HEK293 (cell line): Measurements from ENCODE around the gene ARL14.

Source experiments
- CTCF ChIA-PET: fragments of 350-600 bp; formaldehyde crosslinking; extraction: SDS; loops from one replicate; lab custom pipeline; 2021; ENCODE audit warnings: antibody characterized with exemption; lab: Yijun Ruan, JAX
- POLR2A ChIA-PET: fragments of 300-600 bp; formaldehyde crosslinking; extraction: SDS; loops from one replicate; lab custom pipeline; 2020; ENCODE audit warnings: antibody characterized with exemption, inconsistent platforms; lab: Yijun Ruan, JAX
- H3K27ac ChIP-seq: fragments of 200-500 bp; sonication (Bioruptor generic); 2 replicates; pipeline ENCODE4 v1.5.1; 2014; ENCODE audit warnings: low read depth, low read length, control low read depth, inconsistent platforms; ENCODE audit errors: extremely low read depth
- H3K36me3 ChIP-seq, 2 experiments: fragments of 200-500 bp in 1 of 2; sonication (Bioruptor generic) in 1 of 2; 1 replicate in 1 of 2; 2 replicates in 1 of 2; pipeline ENCODE4 v1.5.1; 2014 to 2017; ENCODE audit warnings: inconsistent platforms in 2 of 2, low read length in 2 of 2; ENCODE audit not compliant: control insufficient read depth in 2 of 2, insufficient read depth in 1 of 2
- H3K4me1 ChIP-seq: fragments of 200-500 bp; sonication (Bioruptor generic); 2 replicates; pipeline ENCODE4 v1.5.1; 2014; ENCODE audit warnings: mild to moderate bottlenecking, low read length, inconsistent platforms; ENCODE audit not compliant: control insufficient read depth, insufficient read depth
- H3K4me3 ChIP-seq: 2 replicates; pipeline ENCODE4 v1.5.1; 2011; ENCODE audit warnings: low read depth, mild to moderate bottlenecking, control low read depth, low read length, moderate library complexity
- H3K9me3 ChIP-seq: fragments of 200-500 bp; sonication (Bioruptor generic); 2 replicates; pipeline ENCODE4 v1.5.1; 2014; ENCODE audit warnings: low read depth, low read length, inconsistent platforms; ENCODE audit not compliant: control insufficient read depth, insufficient read depth
- HOXA7 ChIP-seq: sonication (generic); formaldehyde crosslinking; IDR thresholded peaks from 2 replicates; pipeline ENCODE4 v1.8.1; 2022; ENCODE audit warnings: missing genetic modification reagents, borderline replicate concordance
- HOXC10 ChIP-seq: sonication (generic); formaldehyde crosslinking; IDR thresholded peaks from 2 replicates; pipeline ENCODE4 v1.8.1; 2023; ENCODE audit warnings: mild to moderate bottlenecking, missing genetic modification reagents
- ZBTB17 ChIP-seq: fragments of 450-650 bp; formaldehyde crosslinking; IDR thresholded peaks from 2 replicates; pipeline ENCODE4 v1.5.1; 2016; ENCODE audit warnings: missing biosample characterization, missing genetic modification characterization
- ZBTB7A ChIP-seq: fragments of 450-650 bp; formaldehyde crosslinking; IDR thresholded peaks from 2 replicates; pipeline ENCODE4 v1.5.1; 2016; ENCODE audit warnings: low read depth, missing biosample characterization, missing genetic modification characterization
- ZNF10 ChIP-seq: fragments of 450-650 bp; formaldehyde crosslinking; IDR thresholded peaks from 2 replicates; pipeline ENCODE4 v1.5.1; 2017; ENCODE audit warnings: missing biosample characterization, missing genetic modification characterization
- ZNF138 ChIP-seq: fragments of 450-650 bp; formaldehyde crosslinking; IDR thresholded peaks from 2 replicates; pipeline ENCODE4 v1.5.1; 2016; ENCODE audit warnings: missing biosample characterization, missing genetic modification characterization, borderline replicate concordance
- ZNF157 ChIP-seq: fragments of 450-650 bp; formaldehyde crosslinking; IDR thresholded peaks from 2 replicates; pipeline ENCODE4 v1.5.1; 2016; ENCODE audit warnings: missing biosample characterization, missing genetic modification characterization
- ZNF23 ChIP-seq: fragments of 450-650 bp; formaldehyde crosslinking; IDR thresholded peaks from 2 replicates; pipeline ENCODE4 v1.5.1; 2016; ENCODE audit warnings: missing biosample characterization, missing genetic modification characterization, borderline replicate concordance
- ZNF24 ChIP-seq: fragments of 450-650 bp; formaldehyde crosslinking; IDR thresholded peaks from 2 replicates; pipeline ENCODE4 v1.5.1; 2016; ENCODE audit warnings: missing biosample characterization, missing genetic modification characterization
- ZNF248 ChIP-seq: fragments of 450-650 bp; formaldehyde crosslinking; IDR thresholded peaks from 2 replicates; pipeline ENCODE4 v1.5.1; 2017; ENCODE audit warnings: missing biosample characterization, missing genetic modification characterization
- ZNF26 ChIP-seq: fragments of 450-650 bp; formaldehyde crosslinking; IDR thresholded peaks from 2 replicates; pipeline ENCODE4 v1.5.1; 2016; ENCODE audit warnings: missing biosample characterization, missing genetic modification characterization
- ZNF426 ChIP-seq: fragments of 450-650 bp; formaldehyde crosslinking; IDR thresholded peaks from 2 replicates; pipeline ENCODE4 v1.5.1; 2017; ENCODE audit warnings: missing biosample characterization, missing genetic modification characterization, mild to moderate bottlenecking, inconsistent platforms, moderate library complexity
- ZNF571 ChIP-seq: fragments of 450-650 bp; formaldehyde crosslinking; IDR thresholded peaks from 2 replicates; pipeline ENCODE4 v1.5.0; 2017; ENCODE audit warnings: missing biosample characterization, missing genetic modification characterization
- ZNF585B ChIP-seq: fragments of 450-650 bp; formaldehyde crosslinking; IDR thresholded peaks from 2 replicates; pipeline ENCODE4 v1.5.1; 2016; ENCODE audit warnings: missing biosample characterization, missing genetic modification characterization
- ZNF600 ChIP-seq: fragments of 450-650 bp; formaldehyde crosslinking; IDR thresholded peaks from 2 replicates; pipeline ENCODE4 v1.5.1; 2016; ENCODE audit warnings: missing biosample characterization, missing genetic modification characterization
- ZNF664 ChIP-seq: fragments of 450-650 bp; formaldehyde crosslinking; IDR thresholded peaks from 2 replicates; pipeline ENCODE4 v1.5.1; 2016; ENCODE audit warnings: missing biosample characterization, missing genetic modification characterization
- ZNF670 ChIP-seq: fragments of 450-650 bp; formaldehyde crosslinking; IDR thresholded peaks from 2 replicates; pipeline ENCODE4 v1.5.1; 2016; ENCODE audit warnings: missing biosample characterization, missing genetic modification characterization, low read depth
- ZNF677 ChIP-seq: fragments of 450-650 bp; IDR thresholded peaks from 2 replicates; pipeline ENCODE4 v1.5.0; 2018; ENCODE audit warnings: missing biosample characterization, mild to moderate bottlenecking, missing genetic modification characterization, moderate library complexity
- ZNF701 ChIP-seq: fragments of 450-650 bp; formaldehyde crosslinking; IDR thresholded peaks from 2 replicates; pipeline ENCODE4 v1.5.1; 2016; ENCODE audit warnings: missing biosample characterization, missing genetic modification characterization
- ZNF76 ChIP-seq: fragments of 450-650 bp; formaldehyde crosslinking; IDR thresholded peaks from 2 replicates; pipeline ENCODE4; 2016; ENCODE audit warnings: low read depth, missing biosample characterization, missing genetic modification characterization, borderline replicate concordance
- ZSCAN30 ChIP-seq: fragments of 450-650 bp; IDR thresholded peaks from 2 replicates; pipeline ENCODE4 v1.5.1; 2018; ENCODE audit warnings: missing biosample characterization, mild to moderate bottlenecking, missing genetic modification characterization, moderate library complexity
- TF ChIP-seq, protein P1 (sequence below): fragments of 450-650 bp; formaldehyde crosslinking; IDR thresholded peaks from 2 replicates; pipeline ENCODE4 v1.5.1; 2016; ENCODE audit warnings: missing biosample characterization, missing genetic modification characterization
- TF ChIP-seq, protein P2 (sequence below): fragments of 450-650 bp; formaldehyde crosslinking; IDR thresholded peaks from 2 replicates; pipeline ENCODE4 v1.5.1; 2017; ENCODE audit warnings: missing biosample characterization, missing genetic modification characterization
- TF ChIP-seq, protein P3 (sequence below): IDR thresholded peaks from 2 replicates; pipeline ENCODE4 v1.6.1; 2011; ENCODE audit warnings: mild to moderate bottlenecking, low read depth, low read length, borderline replicate concordance
- TF ChIP-seq, protein P4 (sequence below): sonication (generic); formaldehyde crosslinking; IDR thresholded peaks from 2 replicates; pipeline ENCODE4 v1.8.1; 2022; ENCODE audit warnings: mild to moderate bottlenecking, moderate library complexity, missing genetic modification reagents
- TF ChIP-seq, protein P5 (sequence below): fragments of 450-650 bp; formaldehyde crosslinking; IDR thresholded peaks from 2 replicates; pipeline ENCODE4 v1.5.1; 2016; ENCODE audit warnings: missing biosample characterization, missing genetic modification characterization

Gene ARL14

DNA sequence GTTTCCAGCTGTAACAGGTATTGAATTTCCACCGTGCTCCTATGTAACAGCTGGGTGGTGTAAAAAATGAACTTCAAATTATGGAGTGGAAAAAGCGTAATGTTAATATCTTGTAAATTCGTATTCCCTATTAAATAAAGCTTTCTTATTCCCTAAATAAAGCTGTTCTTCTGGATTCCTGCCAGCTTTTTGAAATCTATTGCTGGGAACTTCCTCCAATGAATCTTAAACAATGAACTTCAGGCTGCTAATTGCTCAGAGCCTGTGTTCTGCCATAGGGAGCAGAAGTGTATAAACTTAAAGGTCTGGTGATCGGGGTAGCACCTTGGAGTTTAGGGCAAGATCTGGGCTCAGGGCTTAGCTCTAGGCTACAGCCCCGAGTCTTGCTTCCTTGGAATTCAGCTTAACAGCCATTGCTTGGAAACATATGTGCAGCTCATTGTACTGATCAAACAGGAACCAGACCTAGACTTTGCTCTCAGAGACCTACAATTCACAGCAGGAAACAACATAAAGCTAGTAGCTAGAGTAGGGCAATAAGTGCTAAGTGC is 1.4 kb downstream of the ARL14 start:
- Histone ChIP-seq H3K4me1 (peaks cover 4% of the 10 kb centered on the region), H3K9me3 (no peaks in the 10 kb centered on the region), H3K36me3 (no peaks in the 10 kb centered on the region), H3K27ac (no peak overlapping the region), H3K4me3 (no peak overlapping the region)
- CTCF ChIA-PET: interaction anchor here (0.6 to 1.5 kb wide), 3 partner anchors 9 to 274 kb away, joined by 3 to 11 read pairs (median 5); no protein-coding TSS in a partner anchor
- POLR2A ChIA-PET: interaction anchor here (1.5 kb wide), 1 partner anchor 13 kb away, joined by 3 read pairs; no protein-coding TSS in a partner anchor
- TF ChIP-seq ZNF670 (tag by site-specific recombination) (no peak), ZBTB17 (peak; percentile 45; the same call in 1 of the 2 replicates), ZNF138 (no peak), ZNF600 (tag by site-specific recombination) (peak; percentile 57; the same call in 1 of the 2 replicates), HOXC10 (CRISPR knock-in tag) (no peak), HOXA7 (CRISPR knock-in tag) (no peak), ZNF10 (no peak), ZNF677 (tag by site-specific recombination) (no peak), ZNF23 (tag by site-specific recombination) (no peak), ZBTB7A (tag by site-specific recombination) (no peak), ZNF585B (tag by site-specific recombination) (no peak)
- TF ChIP-seq, protein P1, sequence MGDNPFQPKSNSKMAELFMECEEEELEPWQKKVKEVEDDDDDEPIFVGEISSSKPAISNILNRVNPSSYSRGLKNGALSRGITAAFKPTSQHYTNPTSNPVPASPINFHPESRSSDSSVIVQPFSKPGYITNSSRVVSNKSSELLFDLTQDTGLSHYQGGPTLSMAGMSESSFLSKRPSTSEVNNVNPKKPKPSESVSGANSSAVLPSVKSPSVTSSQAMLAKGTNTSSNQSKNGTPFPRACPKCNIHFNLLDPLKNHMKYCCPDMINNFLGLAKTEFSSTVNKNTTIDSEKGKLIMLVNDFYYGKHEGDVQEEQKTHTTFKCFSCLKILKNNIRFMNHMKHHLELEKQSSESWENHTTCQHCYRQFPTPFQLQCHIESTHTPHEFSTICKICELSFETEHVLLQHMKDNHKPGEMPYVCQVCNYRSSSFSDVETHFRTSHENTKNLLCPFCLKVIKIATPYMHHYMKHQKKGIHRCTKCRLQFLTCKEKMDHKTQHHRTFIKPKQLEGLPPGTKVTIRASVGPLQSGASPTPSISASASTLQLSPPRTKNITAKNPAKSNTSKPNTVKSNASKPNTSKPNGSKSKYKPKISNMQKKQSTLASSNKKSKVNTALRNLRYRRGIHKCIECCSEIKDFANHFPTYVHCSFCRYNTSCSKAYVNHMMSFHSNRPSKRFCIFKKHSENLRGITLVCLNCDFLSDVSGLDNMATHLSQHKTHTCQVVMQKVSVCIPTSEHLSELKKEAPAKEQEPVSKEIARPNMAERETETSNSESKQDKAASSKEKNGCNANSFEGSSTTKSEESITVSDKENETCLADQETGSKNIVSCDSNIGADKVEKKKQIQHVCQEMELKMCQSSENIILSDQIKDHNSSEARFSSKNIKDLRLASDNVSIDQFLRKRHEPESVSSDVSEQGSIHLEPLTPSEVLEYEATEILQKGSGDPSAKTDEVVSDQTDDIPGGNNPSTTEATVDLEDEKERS (tag by site-specific recombination): no peak
- TF ChIP-seq, protein P2, sequence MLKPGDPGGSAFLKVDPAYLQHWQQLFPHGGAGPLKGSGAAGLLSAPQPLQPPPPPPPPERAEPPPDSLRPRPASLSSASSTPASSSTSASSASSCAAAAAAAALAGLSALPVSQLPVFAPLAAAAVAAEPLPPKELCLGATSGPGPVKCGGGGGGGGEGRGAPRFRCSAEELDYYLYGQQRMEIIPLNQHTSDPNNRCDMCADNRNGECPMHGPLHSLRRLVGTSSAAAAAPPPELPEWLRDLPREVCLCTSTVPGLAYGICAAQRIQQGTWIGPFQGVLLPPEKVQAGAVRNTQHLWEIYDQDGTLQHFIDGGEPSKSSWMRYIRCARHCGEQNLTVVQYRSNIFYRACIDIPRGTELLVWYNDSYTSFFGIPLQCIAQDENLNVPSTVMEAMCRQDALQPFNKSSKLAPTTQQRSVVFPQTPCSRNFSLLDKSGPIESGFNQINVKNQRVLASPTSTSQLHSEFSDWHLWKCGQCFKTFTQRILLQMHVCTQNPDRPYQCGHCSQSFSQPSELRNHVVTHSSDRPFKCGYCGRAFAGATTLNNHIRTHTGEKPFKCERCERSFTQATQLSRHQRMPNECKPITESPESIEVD (tag by site-specific recombination): peak; percentile 61

DNA sequence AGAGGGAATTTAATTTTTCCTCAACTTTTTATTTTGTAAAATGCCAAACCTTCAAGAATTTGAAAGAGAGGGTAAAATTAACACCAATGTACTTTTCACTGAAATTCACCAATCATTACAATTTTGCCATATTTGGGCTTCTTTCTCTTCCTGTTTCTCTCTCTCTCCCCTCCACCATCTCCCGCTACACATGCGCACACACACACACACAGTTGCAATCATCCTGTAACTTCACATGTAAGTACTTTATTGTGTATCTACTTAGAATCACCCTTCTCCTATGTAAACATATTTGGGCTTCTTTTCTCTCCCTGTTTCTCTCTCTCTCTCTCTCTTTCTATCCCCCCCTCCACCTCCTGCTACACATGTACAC is 7.4 kb downstream of the ARL14 start:
- H3K4me1 ChIP-seq: no peaks in the 10 kb centered on the region
- H3K36me3 ChIP-seq: no peaks in the 10 kb centered on the region
- H3K4me3 ChIP-seq: no peak overlapping the region
- ChIA-PET POLR2A (no interaction called here), CTCF (no interaction called here)
- no peak for TF ChIP-seq ZSCAN30 (tag by site-specific recombination)
- no peak for TF ChIP-seq ZNF157 (tag by site-specific recombination)
- TF ChIP-seq ZNF248 (tag by site-specific recombination): no peak
- no peak for TF ChIP-seq ZNF677 (tag by site-specific recombination)
- TF ChIP-seq, protein P3, sequence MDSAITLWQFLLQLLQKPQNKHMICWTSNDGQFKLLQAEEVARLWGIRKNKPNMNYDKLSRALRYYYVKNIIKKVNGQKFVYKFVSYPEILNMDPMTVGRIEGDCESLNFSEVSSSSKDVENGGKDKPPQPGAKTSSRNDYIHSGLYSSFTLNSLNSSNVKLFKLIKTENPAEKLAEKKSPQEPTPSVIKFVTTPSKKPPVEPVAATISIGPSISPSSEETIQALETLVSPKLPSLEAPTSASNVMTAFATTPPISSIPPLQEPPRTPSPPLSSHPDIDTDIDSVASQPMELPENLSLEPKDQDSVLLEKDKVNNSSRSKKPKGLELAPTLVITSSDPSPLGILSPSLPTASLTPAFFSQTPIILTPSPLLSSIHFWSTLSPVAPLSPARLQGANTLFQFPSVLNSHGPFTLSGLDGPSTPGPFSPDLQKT: no peak
- TF ChIP-seq ZNF571 (tag by site-specific recombination): no peak
- TF ChIP-seq ZNF26 (tag by site-specific recombination): no peak
- TF ChIP-seq, protein P4, sequence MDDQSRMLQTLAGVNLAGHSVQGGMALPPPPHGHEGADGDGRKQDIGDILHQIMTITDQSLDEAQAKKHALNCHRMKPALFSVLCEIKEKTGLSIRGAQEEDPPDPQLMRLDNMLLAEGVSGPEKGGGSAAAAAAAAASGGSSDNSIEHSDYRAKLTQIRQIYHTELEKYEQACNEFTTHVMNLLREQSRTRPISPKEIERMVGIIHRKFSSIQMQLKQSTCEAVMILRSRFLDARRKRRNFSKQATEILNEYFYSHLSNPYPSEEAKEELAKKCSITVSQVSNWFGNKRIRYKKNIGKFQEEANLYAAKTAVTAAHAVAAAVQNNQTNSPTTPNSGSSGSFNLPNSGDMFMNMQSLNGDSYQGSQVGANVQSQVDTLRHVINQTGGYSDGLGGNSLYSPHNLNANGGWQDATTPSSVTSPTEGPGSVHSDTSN (CRISPR knock-in tag): no peak
- TF ChIP-seq, protein P5, sequence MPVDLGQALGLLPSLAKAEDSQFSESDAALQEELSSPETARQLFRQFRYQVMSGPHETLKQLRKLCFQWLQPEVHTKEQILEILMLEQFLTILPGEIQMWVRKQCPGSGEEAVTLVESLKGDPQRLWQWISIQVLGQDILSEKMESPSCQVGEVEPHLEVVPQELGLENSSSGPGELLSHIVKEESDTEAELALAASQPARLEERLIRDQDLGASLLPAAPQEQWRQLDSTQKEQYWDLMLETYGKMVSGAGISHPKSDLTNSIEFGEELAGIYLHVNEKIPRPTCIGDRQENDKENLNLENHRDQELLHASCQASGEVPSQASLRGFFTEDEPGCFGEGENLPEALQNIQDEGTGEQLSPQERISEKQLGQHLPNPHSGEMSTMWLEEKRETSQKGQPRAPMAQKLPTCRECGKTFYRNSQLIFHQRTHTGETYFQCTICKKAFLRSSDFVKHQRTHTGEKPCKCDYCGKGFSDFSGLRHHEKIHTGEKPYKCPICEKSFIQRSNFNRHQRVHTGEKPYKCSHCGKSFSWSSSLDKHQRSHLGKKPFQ (tag by site-specific recombination): no peak
- TF ChIP-seq ZNF701 (tag by site-specific recombination): no peak
- TF ChIP-seq ZNF76 (tag by site-specific recombination): no peak
- no peak for TF ChIP-seq ZNF664
- TF ChIP-seq ZNF24 (tag by site-specific recombination): no peak
- TF ChIP-seq ZNF426 (tag by site-specific recombination): no peak
- no peaks in the 10 kb centered on the region for H3K9me3 ChIP-seq
- H3K27ac ChIP-seq: no peak overlapping the region
